GM18526 (cell line): Measurements from ENCODE around the gene PKD2.

Source experiments
- POLR2A ChIP-seq: IDR thresholded peaks from 3 replicates; pipeline ENCODE4 v1.6.1; 2011; ENCODE audit not compliant: insufficient read length; ENCODE audit errors: extremely low read depth

Gene PKD2

GRCh38 chr4:88007304-88008121 is at the start of gene PKD2:
Gene PKD2 (plus strand): TSS chr4:88007635. CDS start chr4:88007734, 99 bp downstream.
- TF ChIP-seq POLR2A, result peak; percentile 67

DNA sequence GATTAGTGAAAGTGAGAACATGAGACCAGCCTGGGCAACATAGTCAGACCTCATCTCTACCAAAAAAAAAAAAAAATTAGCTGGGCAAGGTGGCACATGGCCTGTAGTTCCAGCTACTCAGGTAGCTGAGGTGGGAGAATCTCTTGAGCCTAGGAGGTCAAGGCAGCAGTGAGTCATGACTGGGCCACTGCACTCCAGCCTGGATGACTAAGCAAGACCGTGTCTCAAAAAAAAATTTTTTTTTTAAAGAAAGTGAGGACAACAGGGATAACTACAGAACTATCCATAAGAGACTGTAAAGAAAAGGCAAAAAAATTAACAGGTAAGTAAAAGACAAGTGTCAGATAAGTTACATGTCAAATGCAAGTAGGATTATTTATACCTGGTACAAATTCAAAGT is 45.4 kb upstream of the PKD2 start:
- TF ChIP-seq POLR2A, result no peak

GRCh38 chr4:87962398-87963146 is 44.9 kb upstream of the PKD2 start:
- TF ChIP-seq POLR2A, result no peak

DNA sequence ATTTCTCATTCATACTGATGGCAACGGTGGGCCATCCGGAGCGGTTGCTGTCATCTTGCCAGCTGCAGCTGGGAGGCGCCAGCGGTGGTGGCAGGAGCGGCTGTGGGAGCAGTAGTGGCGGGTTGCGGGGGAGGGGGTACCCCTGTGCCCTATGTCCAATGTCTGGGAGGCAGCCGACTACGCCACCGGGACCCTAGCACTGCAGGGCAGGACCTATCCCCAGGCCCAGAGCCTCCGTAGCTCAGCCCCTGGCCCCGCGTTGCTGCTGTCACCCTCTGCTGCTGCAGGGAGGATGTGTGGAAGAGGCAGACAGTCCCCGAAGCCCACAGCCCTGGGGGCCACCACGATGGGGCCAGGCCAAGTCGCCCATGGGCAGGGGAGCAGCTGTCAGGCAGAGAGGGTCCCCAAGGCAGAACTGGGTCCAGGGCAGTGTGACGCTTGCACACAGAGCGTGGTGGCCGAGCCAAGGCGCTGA is 41.9 kb upstream of the PKD2 start:
- TF ChIP-seq POLR2A, result no peak

- TF ChIP-seq POLR2A, result no peak
These were observed 41.3 kb upstream of the PKD2 start for GRCh38 chr4:87966095-87966496.

GRCh38 chr4:87967193-87967592 is 40.2 kb upstream of the PKD2 start:
- no peak for TF ChIP-seq POLR2A

DNA sequence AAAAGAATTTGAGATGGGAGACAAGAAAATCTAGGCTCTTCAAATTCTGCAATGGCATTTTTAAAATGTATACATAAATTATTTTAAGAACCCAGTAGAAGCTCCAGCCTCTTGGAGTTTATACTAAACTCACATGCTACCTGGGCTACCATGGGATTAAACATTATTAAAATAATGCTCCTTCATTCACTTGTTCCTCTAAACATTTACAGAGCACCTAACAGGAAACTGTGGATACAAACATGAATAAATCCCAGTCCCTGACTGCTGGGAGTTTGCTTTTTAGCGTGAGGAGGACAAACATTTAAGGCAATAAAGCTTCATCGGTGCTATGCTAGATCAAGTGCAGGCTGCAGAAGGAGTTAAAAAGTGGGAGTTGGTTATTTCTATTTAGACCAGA is 37.3 kb upstream of the PKD2 start:
- no peak for TF ChIP-seq POLR2A

- TF ChIP-seq POLR2A, result no peak
These were observed 35.6 kb upstream of the PKD2 start for GRCh38 chr4:87971866-87972265.

DNA sequence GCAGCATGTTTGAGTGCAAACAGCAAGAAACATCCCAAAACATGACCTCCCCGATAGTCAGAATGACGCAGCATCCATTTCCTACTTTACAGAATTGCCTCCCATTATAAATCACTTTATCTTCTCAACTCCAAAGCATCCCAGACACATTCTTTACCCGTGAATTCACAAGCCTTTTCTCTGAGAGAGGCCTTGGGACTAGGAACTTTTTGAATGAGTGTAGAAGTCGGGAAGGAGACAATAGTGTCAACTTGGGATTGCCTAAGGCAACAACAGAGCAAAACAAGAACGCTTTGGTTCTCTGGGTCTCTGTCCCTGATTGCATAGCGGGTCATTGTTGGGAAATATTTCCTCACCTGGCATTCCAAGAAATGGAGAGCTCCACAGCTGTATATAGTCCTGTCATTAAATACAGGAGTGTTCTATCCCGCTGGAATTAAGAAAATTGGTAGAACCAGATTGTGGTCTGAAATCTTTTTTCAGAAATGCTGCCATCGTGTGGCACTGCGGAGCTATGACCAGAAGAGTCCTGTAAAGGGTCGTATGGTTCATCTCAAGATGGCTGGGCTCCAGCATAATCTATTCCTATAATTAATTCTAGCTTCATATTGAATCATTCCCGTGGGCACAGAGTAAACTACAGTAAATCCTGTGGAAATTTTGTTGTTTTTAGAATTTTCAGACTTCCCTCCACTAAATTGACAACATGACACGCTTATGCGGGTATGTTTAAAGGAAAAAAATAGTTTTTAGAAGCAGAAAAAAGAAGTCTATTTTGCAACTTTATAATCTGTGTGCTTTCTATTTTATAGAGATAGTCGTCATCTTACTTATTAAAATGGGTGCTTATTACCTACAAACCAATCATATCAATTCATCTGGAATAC is 33.9 kb upstream of the PKD2 start:
- no peak for TF ChIP-seq POLR2A

- TF ChIP-seq POLR2A, result no peak
These were observed 32.5 kb upstream of the PKD2 start for GRCh38 chr4:87974856-87975462.

DNA sequence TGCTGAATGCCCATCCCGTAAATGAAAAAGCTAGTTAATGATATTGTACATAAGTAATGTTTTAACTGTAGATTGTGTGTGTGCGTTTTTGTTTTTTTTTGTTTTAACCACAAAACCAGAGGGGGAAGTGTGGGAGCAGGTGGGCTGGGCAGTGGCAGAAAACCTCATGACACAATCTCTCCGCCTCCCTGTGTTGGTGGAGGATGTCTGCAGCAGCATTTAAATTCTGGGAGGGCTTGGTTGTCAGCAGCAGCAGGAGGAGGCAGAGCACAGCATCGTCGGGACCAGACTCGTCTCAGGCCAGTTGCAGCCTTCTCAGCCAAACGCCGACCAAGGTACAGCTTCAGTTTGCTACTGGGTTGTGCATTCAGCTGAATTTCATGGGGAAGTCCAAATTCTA is 32.0 kb upstream of the PKD2 start, which contains the start of gene SPP1:
Gene SPP1 (plus strand): TSS at position 249 of the 400 bp plus-strand sequence. CDS start 1,182 bp downstream, outside the sequence.
- TF ChIP-seq POLR2A, result no peak

DNA sequence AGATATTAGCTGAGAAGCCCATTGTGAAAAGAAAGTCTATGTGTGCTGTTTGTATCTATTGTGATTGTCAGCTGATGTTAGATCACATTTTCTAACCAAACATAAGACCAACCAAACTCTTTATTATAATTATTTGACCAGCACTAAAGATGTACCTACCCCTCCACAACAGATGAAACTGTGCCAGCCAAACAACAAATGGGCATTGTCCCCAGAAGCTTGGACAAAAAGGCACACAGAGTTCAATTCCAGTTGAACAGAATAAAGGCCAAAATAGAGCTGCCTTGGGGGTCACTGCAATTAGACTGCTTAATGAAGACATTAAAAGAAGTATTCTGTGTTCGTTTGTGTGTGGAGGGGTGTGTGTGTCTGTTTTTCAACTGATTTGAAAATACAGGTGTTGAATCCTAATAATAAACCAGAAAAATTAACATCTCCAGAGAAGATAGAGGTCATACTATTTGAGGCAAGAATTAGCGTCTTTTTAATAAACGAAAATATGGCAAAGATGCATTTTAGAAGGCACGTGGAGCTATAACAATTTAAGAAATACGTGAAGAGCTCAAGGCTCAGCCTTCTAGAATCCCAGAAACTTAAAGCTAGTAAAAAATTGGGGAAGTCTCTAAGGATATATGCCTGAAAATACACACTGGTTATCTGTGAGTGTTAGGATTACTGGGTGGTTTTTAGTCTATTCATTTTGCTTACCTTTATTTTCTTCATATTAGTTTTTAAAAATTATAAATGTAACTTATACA is 29.7 kb upstream of the PKD2 start:
- TF ChIP-seq POLR2A, result no peak

DNA sequence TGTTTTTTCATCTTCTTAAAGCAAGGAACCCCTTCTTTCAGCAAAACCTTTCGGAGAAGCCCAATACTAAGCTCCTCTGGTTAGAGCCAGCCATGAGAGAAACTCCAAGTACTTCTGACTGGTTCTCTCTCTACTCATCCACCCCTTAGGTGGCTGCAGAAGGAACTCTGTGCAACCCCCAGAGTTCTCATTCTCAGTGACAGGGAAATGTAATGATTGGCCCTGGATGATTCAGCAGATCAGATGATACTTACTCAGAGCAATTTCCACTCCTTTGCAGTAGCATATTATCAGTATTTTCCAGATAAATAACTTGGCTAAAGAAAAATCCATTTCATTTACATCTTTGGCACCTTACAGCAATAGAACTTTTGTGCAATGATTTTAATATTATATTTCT is 28.8 kb upstream of the PKD2 start:
- no peak for TF ChIP-seq POLR2A

GRCh38 chr4:87979810-87980209 is 27.6 kb upstream of the PKD2 start:
- no peak for TF ChIP-seq POLR2A
